NCI-H345 treated with DMSO at 0.1 percent for 48 hours (cell line): Measurements from ENCODE around the gene DRAM1.
"Not testable (repeated sequence)": the region's sequence is repeated elsewhere in the genome, so short reads cannot be mapped to it uniquely, and the experiment has no call there.

Experiments
- DNase-seq: peaks from one replicate; lab custom pipeline; 2025; ENCODE audit not compliant: unreplicated experiment; lab: John Stamatoyannopoulos, UW

DRAM1 gene

DNA sequence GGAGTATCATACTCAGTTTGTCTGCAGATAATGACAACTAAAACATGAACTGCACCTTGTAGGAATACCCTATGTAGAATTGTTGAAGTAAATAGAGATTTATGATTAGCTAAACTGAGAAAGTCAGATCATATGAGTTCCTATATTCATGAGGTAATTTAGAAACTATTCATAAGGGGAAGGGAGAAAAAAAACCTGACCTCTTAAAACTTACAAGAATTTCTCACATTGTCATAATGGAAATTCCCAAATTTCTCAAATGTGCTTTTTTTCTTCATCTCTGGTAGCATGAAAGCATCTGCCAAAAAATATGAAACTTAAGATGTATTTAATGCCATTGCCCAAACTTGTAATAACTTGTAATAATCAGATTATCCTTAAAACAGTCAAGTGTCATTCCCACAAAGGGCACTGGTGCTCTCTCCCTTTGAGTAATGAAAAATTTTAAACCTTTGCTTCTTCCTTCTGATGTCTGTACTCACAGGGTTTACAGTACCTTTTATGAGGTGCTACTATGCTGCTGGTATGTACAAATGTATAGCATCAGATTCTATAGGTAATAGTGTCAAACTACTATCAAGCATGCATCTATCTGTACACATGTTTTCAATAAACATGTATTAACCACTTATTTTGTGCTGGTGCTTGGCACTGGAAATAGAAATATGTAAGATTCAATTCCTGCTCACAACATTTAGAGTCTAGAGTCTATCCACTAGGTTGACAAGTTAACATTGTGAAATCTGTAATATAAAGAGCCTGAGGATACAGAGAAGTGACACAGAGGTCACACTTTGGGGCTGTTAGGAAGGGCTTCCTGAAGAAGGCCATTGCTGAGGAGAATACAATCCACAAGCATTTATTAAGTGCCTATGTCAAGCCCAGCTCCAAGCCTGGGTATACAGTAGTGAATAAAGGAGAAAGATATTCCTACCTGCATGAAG is 17.4 kb upstream of the DRAM1 start:
- DNase-seq, result no peak

DNA sequence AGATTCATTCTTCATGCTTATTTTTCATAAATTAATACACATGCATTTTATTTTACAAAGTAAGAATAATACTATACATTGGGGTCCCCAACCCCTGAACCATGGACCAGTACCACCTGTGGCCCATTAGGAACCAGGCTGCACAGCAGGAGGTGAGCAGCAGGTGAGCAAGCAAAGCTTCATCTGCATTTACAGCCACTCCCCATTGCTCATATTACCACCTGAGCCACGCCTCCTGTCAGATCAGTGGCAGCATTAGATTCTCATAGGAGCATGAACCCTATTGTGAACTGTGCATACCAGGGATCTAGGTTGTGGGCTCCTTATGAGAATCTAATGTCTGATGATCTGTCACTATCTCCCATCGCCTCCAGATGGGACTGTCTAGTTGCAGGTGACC is 15.7 kb upstream of the DRAM1 start:
- not testable (repeated sequence) for DNase-seq

DNA sequence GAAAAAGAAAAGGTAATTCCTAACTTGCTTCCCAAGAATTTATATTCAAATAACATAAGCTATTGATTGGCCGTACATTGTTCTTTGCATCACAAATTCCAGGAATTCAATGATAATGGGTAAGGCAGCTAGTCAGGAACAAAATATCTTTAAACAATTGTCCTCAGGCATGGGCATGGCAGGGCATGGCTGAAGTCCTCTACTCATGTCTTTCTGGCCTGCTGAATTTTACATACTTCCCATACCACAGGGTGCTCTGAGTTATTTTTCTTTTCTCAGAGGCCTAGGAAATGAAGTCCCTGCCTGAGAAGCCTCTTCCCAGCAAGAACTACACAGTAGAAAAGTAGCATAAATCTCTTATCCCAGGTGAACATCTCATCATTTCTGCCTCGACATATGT is 15.1 kb upstream of the DRAM1 start:
- DNase-seq, result no peak

DNA sequence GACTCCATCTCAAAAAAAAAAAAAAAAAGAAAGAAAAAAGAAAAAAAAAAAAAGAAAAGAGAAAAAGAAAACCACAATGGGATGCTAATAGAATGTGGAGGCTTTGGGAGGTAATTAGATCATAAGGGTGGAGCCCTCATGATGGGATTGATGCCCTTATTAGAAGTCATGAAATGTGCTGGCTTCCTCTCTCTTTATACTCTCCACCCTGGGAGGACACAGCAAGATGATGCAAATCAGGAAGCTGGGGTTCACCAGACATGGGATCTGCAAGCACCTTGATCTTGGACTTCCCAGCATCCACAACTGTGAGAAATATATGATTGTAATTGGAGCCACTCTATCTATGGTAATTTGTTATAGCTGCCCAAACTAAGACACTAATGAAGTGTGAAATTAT is 13.4 kb upstream of the DRAM1 start:
- no peak for DNase-seq

DNA sequence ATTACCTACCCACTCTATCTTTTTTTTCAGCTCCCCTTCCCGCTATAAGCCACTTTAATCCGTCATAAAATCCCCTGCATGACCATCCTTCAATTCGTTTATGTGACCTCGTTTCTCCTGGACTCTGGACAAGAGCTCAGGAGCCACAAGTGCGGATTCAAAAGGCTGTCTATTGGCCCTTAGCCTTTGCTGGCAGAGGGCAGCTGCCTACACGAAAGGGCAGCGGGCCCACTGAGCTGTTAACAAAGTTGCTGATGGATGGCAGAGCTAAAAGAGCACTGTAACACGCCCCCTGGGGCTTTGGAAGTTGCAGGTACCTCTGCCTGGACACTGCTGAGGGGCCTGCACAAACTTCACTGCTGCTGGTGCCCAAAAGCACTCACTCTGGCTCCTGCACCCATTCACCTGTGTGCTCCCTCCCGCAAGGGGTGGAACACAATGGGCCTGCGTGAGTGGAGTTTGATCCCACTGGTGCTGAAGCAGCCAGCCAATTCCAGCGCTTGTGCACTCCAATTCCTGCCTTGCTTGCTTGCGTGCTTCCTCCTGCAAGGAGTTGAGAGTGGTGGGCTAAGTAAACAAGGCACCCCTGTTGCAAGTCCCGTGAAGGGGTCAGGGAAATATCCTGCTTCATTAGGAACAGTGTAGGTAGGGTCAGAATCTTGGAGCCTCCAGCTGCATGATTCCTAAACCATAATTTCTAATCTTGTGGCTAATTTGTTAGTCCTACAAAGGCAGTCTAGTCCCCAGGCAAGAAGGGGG is 10.6 kb upstream of the DRAM1 start:
- DNase-seq, result no peak

DNA sequence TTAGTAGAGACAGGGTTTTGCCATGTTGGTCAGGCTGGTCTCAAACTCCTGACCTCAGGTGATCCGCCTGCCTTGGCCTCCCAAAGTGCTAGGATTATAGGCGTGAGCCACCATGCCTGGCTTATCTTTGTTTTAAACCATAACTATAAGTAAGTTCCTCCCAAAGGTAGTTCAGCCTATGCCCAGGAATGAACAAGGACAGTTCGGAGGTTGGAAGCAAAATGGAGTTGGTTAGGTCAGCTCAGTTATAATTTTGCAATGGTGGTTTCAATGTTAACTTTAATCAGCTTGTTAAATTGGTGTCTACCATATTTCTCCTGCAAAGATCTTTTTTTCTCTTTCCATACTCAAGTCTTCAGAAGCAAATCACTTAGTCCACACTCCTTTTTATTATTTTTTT is 9.8 kb upstream of the DRAM1 start:
- not testable (repeated sequence) for DNase-seq

DNA sequence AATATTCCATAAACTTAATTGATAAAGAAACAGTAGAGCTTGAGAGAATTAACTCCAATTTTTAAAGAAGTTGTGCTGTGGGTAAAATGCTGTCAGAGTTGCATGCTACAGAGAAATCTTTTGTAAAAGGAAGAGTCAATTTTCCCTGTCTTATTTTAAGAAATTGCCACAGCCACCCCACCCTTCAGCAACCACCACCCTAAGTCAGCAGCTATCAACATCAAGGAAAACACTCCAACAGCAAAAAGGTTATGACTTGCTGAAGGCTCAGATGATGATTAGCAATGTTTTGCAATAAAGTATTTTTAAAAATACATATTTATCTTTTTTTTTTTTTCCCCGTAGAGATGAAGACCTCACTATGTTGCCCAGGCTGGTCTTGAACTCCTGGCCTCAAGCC is 6.5 kb upstream of the DRAM1 start:
- DNase-seq, result no peak

DNA sequence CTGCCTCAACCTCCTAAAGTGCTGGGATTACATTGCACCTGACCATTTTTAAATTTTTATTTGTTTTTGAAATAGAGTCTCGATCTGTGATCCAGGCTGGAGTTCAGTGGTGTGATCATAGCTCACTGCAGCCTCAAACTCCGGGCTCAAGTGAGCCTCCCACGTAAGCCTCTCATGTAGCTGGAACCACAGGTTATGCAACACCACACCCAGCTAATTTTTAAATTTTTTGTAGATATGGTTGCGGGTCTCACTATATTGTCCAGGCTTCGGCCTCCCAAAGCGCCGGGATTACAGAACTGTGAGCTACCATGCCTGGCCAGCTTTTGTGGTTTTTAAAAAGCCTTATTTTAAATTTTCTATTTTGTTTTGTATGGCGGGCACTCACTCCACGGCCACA is 2.2 kb upstream of the DRAM1 start:
- DNase-seq, result no peak

DNA sequence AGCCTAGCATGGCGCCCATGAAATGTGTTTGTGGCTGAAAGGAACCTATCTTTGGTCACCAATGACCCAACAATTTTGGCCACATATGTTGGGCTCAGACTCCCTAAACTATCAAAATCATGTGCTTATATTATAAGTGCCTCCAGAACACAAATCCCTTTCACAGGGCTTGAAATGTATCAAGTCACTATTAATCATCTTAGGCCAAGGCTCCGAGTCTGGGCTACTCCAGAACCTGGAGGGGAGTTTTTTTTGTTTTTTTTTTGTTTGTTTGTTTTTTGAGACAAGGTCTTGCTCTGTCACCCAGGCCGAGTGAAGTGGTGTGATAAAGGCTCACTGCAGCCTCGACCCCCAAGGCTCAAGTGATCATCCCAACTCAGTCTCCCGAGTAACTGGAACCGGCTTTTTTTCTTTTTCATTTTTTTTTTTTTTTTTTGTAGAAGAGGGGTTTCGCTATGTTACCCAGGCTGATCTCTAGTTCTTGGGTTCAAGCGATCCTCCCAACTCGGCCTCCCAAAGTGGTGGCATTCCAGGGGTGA is 989 bp upstream of the DRAM1 start:
- DNase-seq, result no peak

DNA sequence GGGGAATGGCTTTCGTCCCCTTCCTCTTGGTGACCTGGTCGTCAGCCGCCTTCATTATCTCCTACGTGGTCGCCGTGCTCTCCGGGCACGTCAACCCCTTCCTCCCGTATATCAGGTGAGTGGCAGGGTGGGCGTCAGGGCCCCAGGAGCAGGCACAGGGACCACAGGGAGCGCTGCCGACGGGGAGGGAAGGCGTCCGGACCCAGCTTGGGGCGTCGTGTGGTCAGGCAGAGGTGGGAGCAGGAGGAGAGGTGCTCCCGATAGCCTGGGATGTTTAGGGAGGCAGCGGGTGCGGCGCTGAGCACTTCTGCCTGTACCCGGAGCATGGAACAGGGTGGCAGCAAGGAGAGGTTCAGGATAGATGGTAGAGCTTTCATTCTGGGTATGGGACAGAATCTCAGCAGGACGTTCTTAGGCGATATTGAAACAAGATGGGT is 444 bp downstream of the DRAM1 start:
- no peak for DNase-seq

DNA sequence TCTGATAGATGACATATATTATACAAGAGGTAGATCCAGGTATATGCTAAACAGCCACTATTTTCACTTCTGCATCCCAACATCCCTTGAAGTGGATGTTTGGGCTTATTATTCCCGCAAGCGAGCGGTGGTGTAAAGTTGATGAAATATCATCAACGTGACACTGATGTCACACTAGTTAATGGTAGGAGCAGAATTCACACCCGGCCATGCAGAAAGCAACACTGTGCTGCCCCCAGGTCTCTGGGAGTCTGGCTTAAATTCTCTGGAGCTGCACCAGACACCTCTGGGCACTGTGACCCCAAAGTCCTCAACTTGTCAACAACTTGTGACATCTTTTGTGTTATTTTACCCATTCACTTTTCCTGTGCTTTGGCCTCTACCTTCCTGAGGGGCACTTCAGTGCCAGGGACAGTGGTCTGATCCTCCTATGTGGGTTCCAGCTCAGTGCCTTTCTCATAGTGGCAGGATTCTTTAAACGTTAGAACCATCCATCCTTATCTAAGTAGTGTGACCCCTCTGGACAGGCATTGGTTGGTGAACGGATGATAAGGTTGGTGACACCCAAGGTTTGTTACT is 952 bp downstream of the DRAM1 start:
- DNase-seq, result no peak

DNA sequence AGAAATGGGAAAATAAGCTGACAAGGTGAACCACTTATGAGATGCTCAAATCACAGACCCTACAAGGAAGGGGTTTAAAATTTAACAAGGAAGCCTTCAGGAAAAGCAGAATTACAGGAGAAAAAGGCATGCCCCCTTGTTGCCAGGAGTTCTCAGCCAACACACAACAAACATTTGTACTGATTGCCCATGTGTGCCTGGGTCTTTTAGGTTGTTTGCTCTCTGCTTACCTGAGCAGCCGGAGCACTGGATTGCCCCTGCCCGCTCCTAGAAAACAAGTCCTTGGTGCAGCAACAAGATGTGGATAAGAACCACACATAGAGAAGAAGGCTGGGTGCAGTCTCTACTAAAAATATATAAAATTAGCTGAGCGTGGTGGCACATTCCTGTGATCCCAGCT is 3.4 kb downstream of the DRAM1 start:
- no peak for DNase-seq

DNA sequence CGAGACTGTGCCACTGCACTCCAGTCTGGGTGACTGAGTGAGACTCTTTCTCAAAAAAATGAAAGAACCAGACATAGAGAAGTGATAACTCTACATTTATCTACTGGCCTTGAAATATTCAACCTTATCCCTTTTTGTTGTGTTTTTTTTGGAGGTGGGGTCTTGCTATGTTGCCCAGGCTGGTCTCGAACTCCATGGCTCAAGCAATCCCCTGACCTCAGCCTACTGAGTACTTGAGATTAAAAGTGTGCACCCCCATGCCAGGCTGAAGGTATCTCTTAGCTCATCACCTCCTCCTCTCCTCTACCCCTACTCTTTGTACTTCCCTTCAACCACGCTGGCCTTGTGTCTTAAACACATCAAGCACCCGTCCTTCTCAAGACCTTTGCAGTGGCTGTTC is 3.8 kb downstream of the DRAM1 start:
- DNase-seq, result no peak

DNA sequence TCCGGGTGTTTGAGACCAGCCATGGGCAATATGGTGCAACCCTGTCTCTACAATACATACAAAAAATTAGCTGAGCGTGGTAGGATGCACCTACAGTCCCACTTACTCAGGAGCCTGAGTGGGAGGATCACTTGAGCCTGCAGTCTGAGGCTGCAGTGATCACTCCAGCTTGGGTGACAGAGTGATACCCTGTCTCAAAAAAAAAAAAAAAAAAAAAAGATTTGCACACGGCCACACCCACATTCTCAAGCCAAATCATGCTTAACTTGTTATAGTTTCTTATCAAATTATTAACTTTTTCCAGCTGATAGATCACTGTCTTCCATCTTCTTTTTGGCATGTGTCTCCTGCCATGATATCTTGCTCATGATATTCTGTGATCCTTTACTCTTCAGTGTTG is 6.8 kb downstream of the DRAM1 start:
- no peak for DNase-seq

DNA sequence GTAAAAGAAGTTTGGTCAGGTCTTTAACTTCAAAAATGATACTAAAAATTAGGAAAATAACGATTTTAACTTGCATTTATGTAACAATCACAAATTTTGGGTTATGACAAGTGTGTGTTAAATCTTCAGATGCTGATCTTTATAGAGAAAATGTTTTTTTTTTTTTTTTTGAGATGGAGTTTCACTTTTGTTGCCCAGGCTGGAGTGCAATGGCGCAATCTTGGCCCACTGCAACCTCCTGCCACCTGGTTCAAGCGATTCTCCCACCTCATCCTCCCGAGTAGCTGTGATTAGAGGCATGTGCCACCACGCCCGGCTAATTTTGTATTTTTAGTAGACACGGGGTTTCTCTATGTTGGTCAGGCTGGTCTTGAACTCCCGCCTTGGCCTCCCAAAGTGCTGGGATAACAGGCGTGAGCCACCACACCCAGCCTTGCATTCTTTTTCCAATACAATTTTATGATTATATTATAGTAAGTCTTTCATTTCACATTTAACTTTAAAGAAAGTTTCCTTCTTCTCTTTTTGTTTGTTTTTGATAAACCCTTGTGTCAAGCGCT is 7.5 kb downstream of the DRAM1 start:
- DNase-seq, result not testable (repeated sequence)

DNA sequence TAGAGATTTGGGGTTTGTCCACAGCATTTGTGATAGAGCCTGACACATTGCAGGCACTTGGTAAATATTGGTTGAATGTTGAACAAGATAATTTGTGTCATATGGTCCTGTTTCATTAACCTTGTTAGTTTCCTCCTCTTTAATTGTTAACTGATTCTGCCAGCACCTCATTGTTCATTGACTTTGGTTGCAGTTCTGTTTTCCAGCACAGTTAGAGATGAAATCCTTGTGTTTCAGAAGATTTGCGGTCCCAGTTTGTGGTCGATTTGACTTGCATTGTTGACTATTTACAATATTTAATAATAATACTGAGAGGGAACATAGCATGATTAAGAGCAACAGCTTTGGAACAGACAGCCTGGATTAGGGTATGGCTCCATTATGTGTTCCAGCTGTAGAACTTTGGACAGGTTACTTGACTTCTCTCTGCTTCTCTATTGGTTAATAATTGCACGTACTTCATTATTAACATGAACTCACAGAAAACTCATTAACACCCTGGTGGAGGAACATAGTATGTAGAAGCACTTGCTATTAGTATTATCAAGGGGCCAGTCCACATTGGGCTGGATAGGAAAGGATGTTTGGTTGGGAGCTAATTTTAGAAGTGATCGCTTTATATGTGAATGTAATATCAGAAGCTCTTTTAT is 8.7 kb downstream of the DRAM1 start:
- no peak for DNase-seq

DNA sequence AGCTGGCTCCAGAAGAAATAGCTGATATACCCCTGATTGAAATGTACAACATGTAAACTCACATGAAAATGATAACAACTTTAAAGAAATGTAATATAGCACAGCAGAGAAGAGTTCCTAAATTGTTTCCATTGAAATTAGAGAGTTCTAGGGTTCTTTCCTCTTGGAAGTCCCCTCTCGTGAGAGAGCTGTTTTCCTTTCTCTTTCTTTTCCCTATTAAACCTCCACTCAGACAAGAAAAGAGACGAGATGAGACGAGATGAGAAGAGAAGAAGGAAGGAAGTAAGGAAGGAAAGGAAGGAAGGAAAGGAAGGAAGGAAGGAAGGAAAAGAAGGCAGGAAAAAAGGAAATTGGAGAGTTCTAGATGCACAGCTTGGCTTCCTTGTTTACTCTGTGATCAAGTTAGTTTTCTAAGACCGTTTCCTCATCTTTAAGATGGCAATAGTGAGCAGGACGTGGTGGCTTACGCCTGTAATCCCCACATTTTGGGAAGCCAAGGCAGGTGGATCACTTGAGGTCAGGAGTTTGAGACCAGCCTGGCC is 11.9 kb downstream of the DRAM1 start:
- no peak for DNase-seq

DNA sequence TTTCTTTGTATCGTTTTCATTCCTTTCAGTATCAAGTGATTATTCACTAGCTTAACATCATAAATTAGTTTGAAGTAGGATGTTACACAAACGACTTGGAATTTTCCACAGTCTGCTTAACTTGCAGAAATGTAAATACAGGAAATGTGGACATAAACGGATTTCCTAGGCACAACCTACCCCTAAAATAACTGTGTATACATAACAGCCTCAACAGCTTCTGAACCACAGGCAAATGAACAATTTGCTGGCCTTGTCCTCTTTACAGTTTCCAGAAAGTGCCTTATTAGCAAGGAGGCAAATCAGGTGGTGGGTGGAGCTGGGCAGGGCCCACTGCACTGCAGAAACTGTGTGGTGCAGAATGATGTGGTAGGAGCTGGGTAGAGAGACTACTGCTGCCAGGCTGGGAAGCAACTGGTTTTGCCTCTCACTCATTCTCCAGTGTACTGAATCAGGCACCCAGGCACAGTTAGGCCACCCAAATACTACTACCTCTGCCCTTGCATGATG is 14.1 kb downstream of the DRAM1 start:
- no peak for DNase-seq

DNA sequence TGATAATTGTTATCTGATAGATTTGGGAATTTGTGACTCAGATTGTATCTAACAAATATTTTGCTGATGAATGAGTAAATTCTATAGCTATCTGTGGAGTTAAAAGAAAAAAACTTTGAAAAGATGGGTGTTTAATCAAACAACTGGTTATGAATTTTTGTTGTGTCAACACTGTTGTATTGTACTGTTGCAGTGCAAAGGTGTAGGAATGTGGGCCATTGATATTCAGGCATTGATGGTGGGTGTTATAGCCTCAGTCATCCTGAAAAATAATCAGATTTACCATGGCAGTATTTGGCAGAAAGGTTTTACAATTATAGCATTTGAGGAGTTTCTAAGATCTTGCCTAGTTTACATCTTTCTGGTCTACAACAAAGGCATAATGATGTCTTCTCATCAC is 15.4 kb downstream of the DRAM1 start:
- no peak for DNase-seq

DNA sequence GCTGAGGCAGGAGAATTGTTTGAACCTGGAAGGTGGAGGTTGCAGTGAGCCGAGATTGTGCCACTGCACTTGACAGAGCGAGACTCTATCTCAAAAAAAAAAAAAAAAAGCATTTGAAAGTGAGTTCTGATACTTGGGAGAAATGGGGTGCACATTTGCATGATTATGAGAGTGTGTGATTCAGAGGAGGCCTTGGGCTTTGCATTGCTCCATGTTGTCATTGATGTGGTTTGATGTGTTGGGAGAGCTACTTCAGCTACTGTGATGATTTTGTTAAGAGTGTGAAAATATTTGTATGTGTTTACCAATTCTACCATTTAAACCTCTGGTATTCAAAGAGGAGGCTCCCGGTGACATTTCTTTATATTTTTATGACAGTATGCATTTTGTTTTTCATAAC is 24.4 kb downstream of the DRAM1 start:
- DNase-seq, result no peak
